Measurements from ENCODE around the gene EBF4.

Gene EBF4

GRCh38 chr20:2795451-2795850 lies 102.9 kb downstream of the EBF4 start:
- H3K36me3 ChIP-seq (ENCODE audit: control insufficient read depth, low read length), result no peaks in the 10 kb centered on the region

GRCh38 chr20:2796011-2796660 lies 103.6 kb downstream of the EBF4 start:
- H3K4me3 ChIP-seq (ENCODE audit: low read length), result no peak overlapping the region
- no peaks in the 10 kb centered on the region for H3K79me2 ChIP-seq (ENCODE audit: control insufficient read depth, low read length)
- H3K9me2 ChIP-seq (replicated peaks; ENCODE audit: control insufficient read depth, low read length), result no peaks in the 10 kb centered on the region
- no peak overlapping the region for H3K4me2 ChIP-seq (ENCODE audit: low read length)
- H3K27me3 ChIP-seq (ENCODE audit: control insufficient read depth, low read length), result peaks cover 7% of the 10 kb centered on the region; the same call in 1 of the 2 replicates
- H3K9me3 ChIP-seq (ENCODE audit: control insufficient read depth, insufficient read depth, low read length), result no peaks in the 10 kb centered on the region
- TF ChIP-seq EZH2phosphoT487 (IDR thresholded peaks at IDR 0.05; ENCODE audit: borderline replicate concordance, low read length), result no peak
- no peak for TF ChIP-seq CTCF (IDR thresholded peaks at IDR 0.05; ENCODE audit: low read depth, low read length, poor library complexity, severe bottlenecking)
- no peaks in the 10 kb centered on the region for H3K4me1 ChIP-seq (ENCODE audit: control insufficient read depth, low read length)
- H3F3A ChIP-seq (ENCODE audit: control insufficient read depth, insufficient read depth), result no peaks in the 10 kb centered on the region
- no peak overlapping the region for H3K27ac ChIP-seq (ENCODE audit: low read depth, low read length)
- no peaks in the 10 kb centered on the region for H3K36me3 ChIP-seq (ENCODE audit: control insufficient read depth, low read length)
- H4K20me1 ChIP-seq (ENCODE audit: control insufficient read depth, insufficient read depth, low read depth, low read length), result no peaks in the 10 kb centered on the region

More at GRCh38 chr20:2795451-2795850, 102.9 kb downstream of the EBF4 start:
- H3K4me2 ChIP-seq (ENCODE audit: low read length), result no peak overlapping the region
- TF ChIP-seq EZH2phosphoT487 (IDR thresholded peaks at IDR 0.05; ENCODE audit: borderline replicate concordance, low read length), result no peak
- TF ChIP-seq CTCF (IDR thresholded peaks at IDR 0.05; ENCODE audit: low read depth, low read length, poor library complexity, severe bottlenecking), result no peak
- H3K79me2 ChIP-seq (ENCODE audit: control insufficient read depth, low read length), result no peaks in the 10 kb centered on the region
- no peaks in the 10 kb centered on the region for H3K9me2 ChIP-seq (replicated peaks; ENCODE audit: control insufficient read depth, low read length)
- no peaks in the 10 kb centered on the region for H3F3A ChIP-seq (ENCODE audit: control insufficient read depth, insufficient read depth)
- no peaks in the 10 kb centered on the region for H3K9me3 ChIP-seq (ENCODE audit: control insufficient read depth, insufficient read depth, low read length)
- no peaks in the 10 kb centered on the region for H4K20me1 ChIP-seq (ENCODE audit: control insufficient read depth, insufficient read depth, low read depth, low read length)
- H3K4me1 ChIP-seq (ENCODE audit: control insufficient read depth, low read length), result no peaks in the 10 kb centered on the region
- peaks cover 7% of the 10 kb centered on the region; the same call in 1 of the 2 replicates for H3K27me3 ChIP-seq (ENCODE audit: control insufficient read depth, low read length)
- H3K27ac ChIP-seq (ENCODE audit: low read depth, low read length), result no peak overlapping the region
- H3K4me3 ChIP-seq (ENCODE audit: low read length), result no peak overlapping the region

- Histone ChIP-seq H3K79me2 (ENCODE audit: control insufficient read depth, low read length) (no peaks in the 10 kb centered on the region), H4K20me1 (ENCODE audit: control insufficient read depth, insufficient read depth, low read depth, low read length) (no peaks in the 10 kb centered on the region), H3K27me3 (ENCODE audit: control insufficient read depth, low read length) (peaks cover 3% of the 10 kb centered on the region; the same call in 1 of the 2 replicates), H3K9me2 (replicated peaks; ENCODE audit: control insufficient read depth, low read length) (no peaks in the 10 kb centered on the region), H3K4me3 (ENCODE audit: low read length) (no peak overlapping the region), H3K27ac (ENCODE audit: low read depth, low read length) (no peak overlapping the region), H3K36me3 (ENCODE audit: control insufficient read depth, low read length) (no peaks in the 10 kb centered on the region), H3F3A (ENCODE audit: control insufficient read depth, insufficient read depth) (no peaks in the 10 kb centered on the region), H3K9me3 (ENCODE audit: control insufficient read depth, insufficient read depth, low read length) (no peaks in the 10 kb centered on the region), H3K4me1 (ENCODE audit: control insufficient read depth, low read length) (no peaks in the 10 kb centered on the region), H3K4me2 (ENCODE audit: low read length) (no peak overlapping the region)
- no peak for TF ChIP-seq EZH2phosphoT487 (IDR thresholded peaks at IDR 0.05; ENCODE audit: borderline replicate concordance, low read length)
- no peak for TF ChIP-seq CTCF (IDR thresholded peaks at IDR 0.05; ENCODE audit: low read depth, low read length, poor library complexity, severe bottlenecking)
These were observed 104.8 kb downstream of the EBF4 start for GRCh38 chr20:2797136-2797983.

All from DOHH2 (cell line).